Activated CD4-positive, alpha-beta memory T cell treated with anti-CD3 and anti-CD28 coated beads, Interleukin-2, amount 10 ng/mL, durations not matched to agents 7 days and 5 days (primary cell): Measurements from ENCODE around the gene NLRP9. TPM values are rescaled to one million over a fixed set of nuclear protein-coding genes. Genes with fewer than 3 reads are reported as not detected.

Experiments used
- CTCF ChIA-PET: fragments of 350-600 bp; sonication (Branson Sonifier 250); formaldehyde crosslinking; loops from one replicate; lab custom pipeline; 2021; ENCODE audit warnings: antibody characterized with exemption, inconsistent platforms; lab: Charles Lee
- POLR2A ChIA-PET: fragments of 350-600 bp; sonication (Branson Sonifier 250); formaldehyde crosslinking; loops from one replicate; lab custom pipeline; 2021; ENCODE audit warnings: antibody characterized with exemption; lab: Charles Lee
- DNase-seq: peaks from one replicate; pipeline ENCODE4 v3.0.0-alpha.2; 2020
- H3K27ac Mint-ChIP-seq: one replicate; pipeline ENCODE4 v1.8.0; 2021; ENCODE audit warnings: mild to moderate bottlenecking, mixed read lengths
- H3K27me3 Mint-ChIP-seq: one replicate; pipeline ENCODE4 v1.8.0; 2021; ENCODE audit warnings: mixed read lengths
- H3K36me3 Mint-ChIP-seq: one replicate; pipeline ENCODE4 v1.8.0; 2021; ENCODE audit warnings: low read depth, mixed read lengths
- H3K4me1 Mint-ChIP-seq: one replicate; pipeline ENCODE4 v1.8.0; 2021; ENCODE audit warnings: mixed read lengths
- H3K4me3 Mint-ChIP-seq: one replicate; pipeline ENCODE4 v1.8.0; 2021; ENCODE audit warnings: mild to moderate bottlenecking, mixed read lengths
- H3K9me3 Mint-ChIP-seq: one replicate; pipeline ENCODE4 v1.8.0; 2021; ENCODE audit warnings: mixed read lengths
- total RNA-seq, 2 experiments: library from RNA; stranded (reverse); gene quantifications; one replicate each; pipeline ENCODE4 v1.2.3, GENCODE V29; 2021

The NLRP9 gene
- total RNA-seq, 2 experiments from 2014 or later, result not detected

- no peak overlapping the region for H3K4me3 Mint-ChIP-seq
- H3K9me3 Mint-ChIP-seq, result no peaks in the 10 kb centered on the region
- no peak overlapping the region for H3K27ac Mint-ChIP-seq
- peaks cover 47% of the 10 kb centered on the region for H3K4me1 Mint-ChIP-seq
- H3K36me3 Mint-ChIP-seq, result peaks cover 72% of the 10 kb centered on the region
- DNase-seq, result no peak
- H3K27me3 Mint-ChIP-seq, result no peaks in the 10 kb centered on the region
- ChIA-PET POLR2A (no interaction called here), CTCF (no interaction called here)
These were observed 77.2 kb downstream of the NLRP9 start for GRCh38 chr19:55660991-55661390.

GRCh38 chr19:55660404-55660803, 77.8 kb downstream of the NLRP9 start:
- Mint-ChIP-seq H3K36me3 (peaks cover 74% of the 10 kb centered on the region), H3K4me3 (no peak overlapping the region), H3K27ac (no peak overlapping the region), H3K27me3 (no peaks in the 10 kb centered on the region), H3K4me1 (peaks cover 51% of the 10 kb centered on the region), H3K9me3 (no peaks in the 10 kb centered on the region)
- ChIA-PET CTCF (no interaction called here), POLR2A (interaction anchor here (1.3 kb wide), 1 partner anchor 8 kb away, joined by 5 read pairs; no protein-coding TSS in a partner anchor)
- DNase-seq, result no peak

GRCh38 chr19:55659822-55660221, 78.4 kb downstream of the NLRP9 start:
- Mint-ChIP-seq H3K9me3 (no peaks in the 10 kb centered on the region), H3K27me3 (no peaks in the 10 kb centered on the region), H3K4me3 (no peak overlapping the region), H3K27ac (no peak overlapping the region), H3K36me3 (peaks cover 75% of the 10 kb centered on the region), H3K4me1 (peaks cover 51% of the 10 kb centered on the region)
- CTCF ChIA-PET, result no interaction called here
- POLR2A ChIA-PET, result interaction anchor here (1.3 kb wide), 1 partner anchor 9 kb away, joined by 5 read pairs; no protein-coding TSS in a partner anchor
- DNase-seq, result no peak

GRCh38 chr19:55658846-55659459, 79.2 kb downstream of the NLRP9 start:
- Mint-ChIP-seq H3K9me3 (no peaks in the 10 kb centered on the region), H3K36me3 (peaks cover 69% of the 10 kb centered on the region), H3K4me3 (no peak overlapping the region), H3K4me1 (peaks cover 51% of the 10 kb centered on the region), H3K27me3 (no peaks in the 10 kb centered on the region), H3K27ac (no peak overlapping the region)
- POLR2A ChIA-PET, result interaction anchor here (3.0 kb wide), 2 partner anchors 8 to 17 kb away, joined by 7 to 16 read pairs; no protein-coding TSS in a partner anchor
- CTCF ChIA-PET, result no interaction called here
- DNase-seq, result no peak

Other genes starting within 250 kb of the NLRP9 start
- under 1 TPM; 0.15 to 0.18 TPM for gene SSC5D, start 250.0 kb downstream of the NLRP9 start, total RNA-seq
- not detected for gene SBK2, start 201.3 kb downstream of the NLRP9 start, total RNA-seq
- not detected for gene SBK3, start 192.9 kb downstream of the NLRP9 start, total RNA-seq
- gene ZNF579, start 157.6 kb downstream of the NLRP9 start, total RNA-seq, result 1 to 10 TPM; 6.4 to 6.6 TPM
- 10 to 100 TPM; 10.9 to 11.7 TPM for gene FIZ1, start 138.9 kb downstream of the NLRP9 start, total RNA-seq
- 10 to 100 TPM; 35.4 to 37.3 TPM for gene ZNF524, start 138.1 kb downstream of the NLRP9 start, total RNA-seq
- 10 to 100 TPM; 15.3 to 15.4 TPM for gene ZNF865, start 132.8 kb downstream of the NLRP9 start, total RNA-seq
- gene ZNF784, start 113.8 kb downstream of the NLRP9 start, total RNA-seq, result 1 to 10 TPM; 6.4 to 7.4 TPM
- 10 to 100 TPM; 35.7 to 39.7 TPM for gene ZNF580, start 97.4 kb downstream of the NLRP9 start, total RNA-seq
- 10 to 100 TPM; 26.6 to 30.1 TPM for gene ZNF581, start 94.8 kb downstream of the NLRP9 start, total RNA-seq
- gene CCDC106, start 90.2 kb downstream of the NLRP9 start, total RNA-seq, result 1 to 10 TPM; 3.7 to 3.8 TPM
- 100 to 1,000 TPM; 204 to 213 TPM for gene U2AF2, start 83.4 kb downstream of the NLRP9 start, total RNA-seq
- 10 to 100 TPM; 63.9 to 64.5 TPM for gene EPN1, start 63.2 kb downstream of the NLRP9 start, total RNA-seq
- not detected for gene RFPL4A, start 20.7 kb upstream of the NLRP9 start, total RNA-seq
- not detected for gene RFPL4AL1, start 30.7 kb upstream of the NLRP9 start, total RNA-seq
- not detected for gene NLRP11, start 93.6 kb upstream of the NLRP9 start, total RNA-seq
- gene NLRP4, start 98.1 kb upstream of the NLRP9 start, total RNA-seq, result not detected
- gene NLRP13, start 193.9 kb upstream of the NLRP9 start, total RNA-seq, result not detected
- not detected for gene NLRP8, start 209.4 kb upstream of the NLRP9 start, total RNA-seq
- not detected for gene NLRP5, start 248.4 kb upstream of the NLRP9 start, total RNA-seq